Stimulated activated CD8-positive, alpha-beta memory T cell treated with anti-CD3 and anti-CD28 coated beads, Interleukin-7, amount 100 ng/mL, for 4 hours (primary cell): Measurements from ENCODE around the gene GMEB2.

Experiments
- DNase-seq, 2 donors: peaks; one replicate each; pipeline ENCODE4 v3.0.0-alpha.2; 2020; ENCODE audit warnings: low read depth in 2 of 2

Gene GMEB2

GRCh38 chr20:63589261-63590217, 37.4 kb downstream of the GMEB2 start:
- DNase-seq, result no peak

GRCh38 chr20:63588641-63589041, 38.3 kb downstream of the GMEB2 start:
- no peak for DNase-seq

- DNase-seq, result no peak
These were observed 38.9 kb downstream of the GMEB2 start for GRCh38 chr20:63587776-63588591.

- no peak for DNase-seq
These were observed 39.6 kb downstream of the GMEB2 start for GRCh38 chr20:63587256-63587655.

- no peak for DNase-seq
These were observed 40.1 kb downstream of the GMEB2 start for GRCh38 chr20:63586797-63587196.

- DNase-seq, result no peak
These were observed 41.0 kb downstream of the GMEB2 start for GRCh38 chr20:63585616-63586565.

GRCh38 chr20:63582382-63583063, 44.4 kb downstream of the GMEB2 start:
- DNase-seq, result no peak

- DNase-seq, result peak; percentile 56 to 69
These were observed 46.0 kb downstream of the GMEB2 start for GRCh38 chr20:63580796-63581461.

GRCh38 chr20:63579017-63579694, 47.7 kb downstream of the GMEB2 start:
- no peak for DNase-seq

GRCh38 chr20:63578224-63579016, 48.5 kb downstream of the GMEB2 start:
- no peak for DNase-seq

GRCh38 chr20:63577317-63577894, 49.5 kb downstream of the GMEB2 start:
- DNase-seq, result no peak

GRCh38 chr20:63576311-63576710, 50.6 kb downstream of the GMEB2 start:
- no peak for DNase-seq

GRCh38 chr20:63574829-63575743, 51.8 kb downstream of the GMEB2 start:
- DNase-seq, result no peak

GRCh38 chr20:63574156-63574828, 52.6 kb downstream of the GMEB2 start, which contains the start of gene HELZ2:
TSS of gene HELZ2 (minus strand) at chr20:63574239. CDS start at chr20:63572385, 1,854 bp downstream.
- DNase-seq, result peak; percentile 61 to 62

GRCh38 chr20:63573647-63574131, 53.2 kb downstream of the GMEB2 start:
- no peak for DNase-seq

GRCh38 chr20:63572788-63573646, 53.9 kb downstream of the GMEB2 start:
- no peak for DNase-seq
